C4-2B (cell line): Measurements from ENCODE around the gene HSH2D.
A peak's percentile ranks its signal among the peaks of the same experiment; 100 is the strongest.

Source experiments
- H3K27ac ChIP-seq: fragments of 450-650 bp; 2 replicates; pipeline ENCODE4 v1.5.1; 2017
- ZFX ChIP-seq: fragments of 450-650 bp; IDR thresholded peaks from 2 replicates; pipeline ENCODE4 v1.6.1; 2017
- TF ChIP-seq, protein P1 (sequence below): fragments of 450-650 bp; conservative IDR thresholded peaks from 2 replicates; pipeline ENCODE4 v1.5.1; 2017; ENCODE audit warnings: mild to moderate bottlenecking

HSH2D gene, protein sequence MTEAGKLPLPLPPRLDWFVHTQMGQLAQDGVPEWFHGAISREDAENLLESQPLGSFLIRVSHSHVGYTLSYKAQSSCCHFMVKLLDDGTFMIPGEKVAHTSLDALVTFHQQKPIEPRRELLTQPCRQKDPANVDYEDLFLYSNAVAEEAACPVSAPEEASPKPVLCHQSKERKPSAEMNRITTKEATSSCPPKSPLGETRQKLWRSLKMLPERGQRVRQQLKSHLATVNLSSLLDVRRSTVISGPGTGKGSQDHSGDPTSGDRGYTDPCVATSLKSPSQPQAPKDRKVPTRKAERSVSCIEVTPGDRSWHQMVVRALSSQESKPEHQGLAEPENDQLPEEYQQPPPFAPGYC

DNA sequence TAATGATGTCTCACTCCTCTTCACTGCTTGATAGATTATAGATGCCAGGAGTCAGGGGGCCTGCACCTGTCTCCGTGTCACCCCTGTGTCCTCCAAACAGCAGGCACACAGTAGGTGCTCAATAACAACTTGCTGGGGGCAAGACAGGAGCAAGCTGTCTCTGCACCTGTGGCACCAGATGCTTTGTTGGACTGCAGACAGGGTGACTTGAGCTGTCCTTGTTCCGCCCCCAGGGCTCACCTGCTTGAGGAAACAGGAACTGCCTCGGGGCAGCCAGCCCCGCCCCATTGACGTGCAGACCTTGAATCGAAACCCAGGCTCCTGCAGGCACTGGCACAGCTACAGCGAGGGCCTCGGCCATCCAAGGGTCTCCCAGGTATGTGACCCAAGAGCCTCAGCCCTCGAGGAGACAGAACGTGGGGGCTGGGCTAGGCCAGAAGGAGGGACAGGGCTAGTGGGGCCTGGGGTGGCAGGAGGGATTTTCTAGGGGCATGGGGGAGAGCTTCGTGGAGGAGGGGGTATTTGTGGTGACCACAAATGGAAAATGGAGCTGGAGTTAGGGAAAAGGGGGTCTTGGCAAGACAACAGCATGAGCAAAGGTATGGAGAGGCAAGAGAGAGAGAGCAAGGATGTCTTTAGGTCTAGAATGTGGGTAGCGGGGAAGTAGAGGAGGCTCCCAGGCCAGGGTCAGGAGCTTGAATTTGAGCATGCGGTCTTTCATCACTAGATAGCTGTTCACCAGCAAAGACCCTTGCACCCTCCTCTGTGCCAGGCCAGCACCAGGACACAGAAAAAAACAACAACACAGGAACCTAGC, at the start of gene HSH2D:
Gene HSH2D, plus strand, starts transcription at position 287 of the 817 bp plus-strand sequence. CDS start 5,066 bp downstream, outside the sequence.
- no peak for TF ChIP-seq ZFX
- TF ChIP-seq, protein P1, sequence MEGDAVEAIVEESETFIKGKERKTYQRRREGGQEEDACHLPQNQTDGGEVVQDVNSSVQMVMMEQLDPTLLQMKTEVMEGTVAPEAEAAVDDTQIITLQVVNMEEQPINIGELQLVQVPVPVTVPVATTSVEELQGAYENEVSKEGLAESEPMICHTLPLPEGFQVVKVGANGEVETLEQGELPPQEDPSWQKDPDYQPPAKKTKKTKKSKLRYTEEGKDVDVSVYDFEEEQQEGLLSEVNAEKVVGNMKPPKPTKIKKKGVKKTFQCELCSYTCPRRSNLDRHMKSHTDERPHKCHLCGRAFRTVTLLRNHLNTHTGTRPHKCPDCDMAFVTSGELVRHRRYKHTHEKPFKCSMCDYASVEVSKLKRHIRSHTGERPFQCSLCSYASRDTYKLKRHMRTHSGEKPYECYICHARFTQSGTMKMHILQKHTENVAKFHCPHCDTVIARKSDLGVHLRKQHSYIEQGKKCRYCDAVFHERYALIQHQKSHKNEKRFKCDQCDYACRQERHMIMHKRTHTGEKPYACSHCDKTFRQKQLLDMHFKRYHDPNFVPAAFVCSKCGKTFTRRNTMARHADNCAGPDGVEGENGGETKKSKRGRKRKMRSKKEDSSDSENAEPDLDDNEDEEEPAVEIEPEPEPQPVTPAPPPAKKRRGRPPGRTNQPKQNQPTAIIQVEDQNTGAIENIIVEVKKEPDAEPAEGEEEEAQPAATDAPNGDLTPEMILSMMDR = no peak
- H3K27ac ChIP-seq = peak within 1 kb of the TSS; percentile 68

DNA sequence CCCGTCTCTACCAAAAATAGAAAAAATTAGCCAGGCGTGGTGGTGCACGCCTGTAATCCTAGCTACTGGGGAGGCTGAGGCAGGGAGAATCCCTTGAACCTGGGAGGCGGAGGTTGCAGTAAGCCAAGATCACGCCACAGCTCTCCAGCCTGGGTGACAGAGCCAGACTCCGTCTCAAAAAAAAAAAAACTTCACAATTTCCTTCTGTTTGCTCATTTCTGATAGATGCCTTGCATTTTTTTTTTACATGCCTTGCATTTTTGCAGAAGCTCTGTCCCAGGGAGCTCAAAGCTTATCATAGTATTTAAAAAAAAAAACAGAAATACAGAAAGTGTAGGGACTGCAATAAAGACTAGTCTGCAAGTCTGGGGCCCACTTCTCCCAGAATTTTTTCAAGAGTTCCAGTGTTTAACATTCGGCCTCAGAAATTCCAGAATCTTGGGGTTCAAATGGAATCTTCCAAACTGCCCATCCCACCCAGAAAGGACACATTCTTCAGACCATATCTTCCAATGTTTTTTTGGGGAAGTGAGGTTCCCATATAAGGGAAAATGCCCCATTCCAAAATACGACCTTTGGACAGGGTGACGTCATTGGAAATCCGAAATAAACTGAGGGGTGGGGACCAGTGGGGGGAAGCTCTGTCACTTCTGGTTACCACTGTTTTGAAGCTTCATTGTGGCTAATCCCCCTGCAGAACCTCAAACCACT, 49.0 kb upstream of the HSH2D start:
- no peak for TF ChIP-seq ZFX
- TF ChIP-seq, protein P1 = no peak
- H3K27ac ChIP-seq = no peak overlapping the region

DNA sequence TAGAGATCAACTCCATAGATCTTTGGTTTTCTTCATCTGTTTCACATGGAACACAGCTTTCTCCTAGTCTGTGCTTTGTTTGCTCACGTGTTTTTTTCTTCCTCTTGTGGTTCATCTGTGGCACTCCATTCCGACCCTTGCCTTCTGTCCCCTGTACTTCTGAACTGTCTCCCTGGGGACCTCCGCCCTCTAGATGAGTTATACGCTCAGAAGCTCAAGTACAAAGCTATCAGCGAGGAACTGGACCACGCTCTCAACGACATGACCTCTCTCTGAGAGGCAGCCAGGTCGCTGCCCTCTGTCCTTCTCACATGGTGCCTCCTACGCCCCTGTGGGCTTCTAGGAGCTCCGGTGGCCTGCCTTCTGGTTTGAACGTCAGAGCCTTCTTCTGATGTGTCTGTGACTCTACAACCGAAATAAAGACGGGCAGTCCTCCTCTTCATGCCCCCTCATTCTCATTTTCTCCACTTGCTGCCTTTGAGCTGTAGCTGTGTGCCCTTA, 48.4 kb upstream of the HSH2D start:
- no peak for TF ChIP-seq ZFX
- TF ChIP-seq, protein P1 = no peak
- H3K27ac ChIP-seq = no peak overlapping the region

DNA sequence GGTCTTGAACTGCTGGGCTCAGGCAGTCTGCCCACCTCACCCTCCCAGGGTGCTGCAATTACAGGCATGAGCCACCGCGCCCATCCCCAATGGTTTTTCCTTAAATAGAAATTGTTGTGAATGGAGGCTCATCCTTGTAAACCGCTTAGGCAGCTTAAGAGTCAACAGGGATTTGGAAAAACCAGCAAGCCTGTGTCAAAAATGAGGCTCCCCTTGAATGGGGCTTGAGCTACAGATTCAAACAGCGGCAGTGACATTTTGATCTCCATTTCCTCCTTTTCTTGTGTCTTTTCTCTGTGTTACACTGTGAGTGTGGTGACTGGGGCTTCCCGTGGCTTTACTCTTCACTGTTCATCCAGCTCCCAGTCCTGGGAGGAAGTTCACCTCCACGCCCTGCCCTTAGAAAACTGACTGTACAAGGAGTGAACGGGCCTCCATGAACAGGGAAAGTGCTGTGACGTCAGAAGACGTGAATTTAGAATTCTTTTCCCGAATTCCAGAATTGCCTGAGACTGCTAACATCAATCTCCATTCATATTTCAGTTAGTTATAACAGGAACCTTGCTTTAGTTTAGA, 47.1 kb upstream of the HSH2D start:
- TF ChIP-seq, protein P1 = no peak
- no peak for TF ChIP-seq ZFX

DNA sequence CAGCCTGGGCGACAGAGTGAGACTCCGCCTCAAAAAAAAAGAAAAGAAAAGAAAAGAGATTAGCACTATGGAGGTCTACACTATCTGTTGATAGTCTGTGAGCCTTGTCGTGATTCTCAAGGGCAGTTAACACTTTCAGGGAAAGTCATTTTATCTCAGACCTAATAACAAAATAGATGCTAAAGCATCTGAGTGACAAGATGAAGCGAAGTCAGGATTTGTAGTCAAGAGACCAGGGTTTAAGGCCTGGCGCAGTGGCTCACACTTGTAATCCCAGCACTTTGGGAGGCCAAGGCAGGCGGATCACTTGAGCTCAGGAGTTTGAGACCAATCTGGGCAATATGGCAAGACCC, 45.1 kb upstream of the HSH2D start:
- peak overlapping the region; percentile 61 for H3K27ac ChIP-seq
- TF ChIP-seq, protein P1 = no peak
- no peak for TF ChIP-seq ZFX

More for the DNA sequence above, 47.1 kb upstream of the HSH2D start:
- no peak overlapping the region for H3K27ac ChIP-seq

DNA sequence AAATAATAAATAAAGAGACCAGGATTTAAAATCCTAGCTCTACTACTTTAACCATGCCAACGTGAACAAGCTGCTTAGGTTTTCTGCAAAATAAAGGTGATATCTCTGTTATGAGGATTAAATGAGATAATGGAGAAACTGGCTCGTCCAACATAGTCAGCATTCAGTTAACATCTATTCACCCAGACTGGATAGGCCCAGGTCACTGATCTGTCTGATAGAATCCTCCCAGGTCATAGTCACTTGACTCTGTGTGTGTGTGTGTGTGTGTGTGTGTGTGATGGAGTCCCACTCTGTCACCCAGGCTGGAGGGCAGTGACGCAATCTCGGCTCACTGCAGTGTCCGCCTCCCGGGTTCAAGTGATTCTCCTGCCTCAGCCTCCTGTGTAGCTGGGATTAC, 44.7 kb upstream of the HSH2D start:
- peak overlapping the region; percentile 16; the same call in 1 of the 2 replicates for H3K27ac ChIP-seq
- no peak for TF ChIP-seq ZFX
- TF ChIP-seq, protein P1 = no peak

DNA sequence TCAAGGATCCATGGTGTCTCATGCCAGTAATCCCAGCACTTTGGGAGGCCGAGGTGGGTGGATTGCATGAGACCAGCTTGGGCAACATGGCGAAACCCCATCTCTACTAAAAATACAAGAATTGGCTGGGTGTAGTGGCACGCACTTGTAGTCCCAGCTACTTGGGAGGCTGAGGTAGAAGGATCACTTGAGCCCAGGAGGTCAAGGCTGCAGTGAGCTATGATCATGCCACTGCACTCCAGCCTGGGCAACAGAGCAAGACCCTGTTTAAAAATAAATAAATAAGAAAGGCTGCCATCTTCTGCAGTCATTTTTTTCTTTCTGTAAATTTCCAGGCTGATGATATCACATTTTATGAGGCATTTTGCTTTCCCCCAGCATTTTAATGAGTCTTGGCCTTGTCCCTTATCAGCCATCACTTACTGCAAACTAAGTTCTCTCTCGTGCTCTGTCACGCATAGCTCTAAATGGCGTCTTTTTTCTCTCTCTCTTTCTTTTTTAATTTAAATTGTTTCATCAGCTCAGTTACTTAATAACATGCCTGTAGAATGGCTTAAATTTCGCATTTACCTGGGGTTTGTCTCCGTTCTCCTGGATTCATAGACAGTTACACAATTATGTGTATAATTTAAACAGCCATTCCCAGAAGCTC, 44.0 kb upstream of the HSH2D start:
- peak overlapping the region; percentile 16; the same call in 1 of the 2 replicates for H3K27ac ChIP-seq
